CD4-positive, CD25-positive, alpha-beta regulatory T cell (primary cell): ENCODE data around the gene TRIM46. TPM values are rescaled to one million over a fixed set of nuclear protein-coding genes. Genes with fewer than 3 reads are reported as not detected.

Experiments used
- ATAC-seq, 2 donors: fragments of 150-1000 bp; cut with Tn5 transposase; one replicate each; pipeline ENCODE4 v1.10.0; 2021; ENCODE audit warnings: low read depth in 2 of 2, moderate number of reproducible peaks in 2 of 2, moderate library complexity in 1 of 2
- DNase-seq, 3 donors: peaks; one replicate each; pipeline versions ENCODE4 v3.0.0 to v3.0.0-alpha.2; 2012 to 2022; ENCODE audit warnings: mixed read lengths in 1 of 3
- H3K27ac ChIP-seq: one replicate; pipeline ENCODE4 v1.7.0; 2013; ENCODE audit warnings: mild to moderate bottlenecking, low read length; ENCODE audit not compliant: insufficient read depth, poor library complexity, severe bottlenecking
- H3K27me3 ChIP-seq: one replicate; pipeline ENCODE4 v1.7.0; 2013; ENCODE audit warnings: low read length; ENCODE audit not compliant: control insufficient read depth, insufficient read depth
- H3K36me3 ChIP-seq: one replicate; pipeline ENCODE4 v1.7.0; 2013; ENCODE audit warnings: mild to moderate bottlenecking, low read length, moderate library complexity; ENCODE audit not compliant: control insufficient read depth, insufficient read depth
- H3K4me1 ChIP-seq: 2 replicates; pipeline ENCODE4 v1.7.0; 2013; ENCODE audit warnings: mild to moderate bottlenecking, low read length; ENCODE audit not compliant: insufficient read depth, control insufficient read depth, poor library complexity, severe bottlenecking
- H3K4me3 ChIP-seq: one replicate; pipeline ENCODE4 v1.7.0; 2013; ENCODE audit warnings: low read depth, mild to moderate bottlenecking, low read length, moderate library complexity
- H3K9me3 ChIP-seq, 2 experiments: 1 replicate in 1 of 2; 2 replicates in 1 of 2; pipeline ENCODE4 v1.7.0; 2013; ENCODE audit warnings: low read length in 2 of 2, mild to moderate bottlenecking in 1 of 2, moderate library complexity in 1 of 2; ENCODE audit not compliant: control insufficient read depth in 2 of 2
- H3K27ac Mint-ChIP-seq, 3 donors: one replicate each; pipeline ENCODE4 v1.8.0; 2020 to 2022; ENCODE audit warnings: mild to moderate bottlenecking in 3 of 3, mixed read lengths in 3 of 3, moderate library complexity in 2 of 3
- H3K27me3 Mint-ChIP-seq: one replicate; pipeline ENCODE4 v1.8.0; 2022; ENCODE audit warnings: mild to moderate bottlenecking, mixed read lengths
- H3K36me3 Mint-ChIP-seq: one replicate; pipeline ENCODE4 v1.8.0; 2020; ENCODE audit warnings: mixed read lengths
- H3K4me1 Mint-ChIP-seq, 4 donors: one replicate each; pipeline ENCODE4 v1.8.0; 2020 to 2022; ENCODE audit warnings: mixed read lengths in 4 of 4, mild to moderate bottlenecking in 1 of 4
- H3K4me3 Mint-ChIP-seq, 4 donors: one replicate each; pipeline ENCODE4 v1.8.0; 2020 to 2022; ENCODE audit warnings: mild to moderate bottlenecking in 4 of 4, mixed read lengths in 4 of 4, moderate library complexity in 3 of 4
- H3K9me3 Mint-ChIP-seq, 7 donors: one replicate each; pipeline ENCODE4 v1.8.0; 2020 to 2022; ENCODE audit warnings: mixed read lengths in 7 of 7, mild to moderate bottlenecking in 3 of 7, moderate library complexity in 2 of 7
- polyA plus RNA-seq, 4 donors: library from polyadenylated mRNA; unstranded; fragments of 300-500 nt; fragmentation: Illumina TruSeq; gene quantifications; one replicate each; pipeline ENCODE4 v1.2.3, GENCODE V29; 2021
- total RNA-seq: library from RNA; stranded (reverse); gene quantifications from one replicate; pipeline ENCODE4 v1.2.3, GENCODE V29; 2022

TRIM46 gene
- total and polyA plus RNA-seq, 5 donors from 2014 or later = 0.44 to 6.1 (median 1.1) TPM

DNA sequence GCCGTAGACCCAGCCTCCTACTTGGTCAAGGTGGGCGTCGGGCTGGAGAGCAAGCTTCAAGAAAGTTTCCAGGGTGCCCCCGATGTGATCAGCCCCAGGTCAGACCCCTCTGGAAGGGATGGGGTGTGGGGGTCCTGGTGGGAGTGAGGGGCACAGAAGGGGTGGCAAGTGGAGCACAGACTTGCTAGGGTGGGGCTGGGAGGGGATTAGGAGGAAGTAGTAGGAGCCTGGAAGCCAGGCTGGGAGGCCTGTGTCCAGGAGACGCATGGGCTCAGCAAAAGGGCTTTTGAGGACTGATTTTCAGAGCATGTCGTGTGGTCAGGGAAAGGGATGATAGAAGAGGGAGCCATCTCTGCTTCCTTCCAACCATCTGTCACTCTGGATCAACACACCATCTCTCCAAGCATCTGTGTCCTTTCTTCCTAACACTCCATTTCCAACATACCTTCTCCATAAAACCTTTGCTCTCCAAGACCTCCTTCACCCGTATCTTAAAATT lies 8.5 kb downstream of the TRIM46 start:
- Histone ChIP-seq H3K27ac (no peak overlapping the region), H3K36me3 (peaks cover 11% of the 10 kb centered on the region), H3K4me3 (no peak overlapping the region), H3K27me3 (no peaks in the 10 kb centered on the region), H3K9me3 (no peaks in the 10 kb centered on the region), H3K4me1 (no peaks in the 10 kb centered on the region)
- no peaks in the 10 kb centered on the region for H3K27me3 Mint-ChIP-seq
- peaks cover 9% of the 10 kb centered on the region for H3K36me3 Mint-ChIP-seq
- no peak overlapping the region for H3K27ac Mint-ChIP-seq
- peak overlapping the region in 1 of 4 donors; percentile 38 for H3K4me3 Mint-ChIP-seq
- H3K9me3 Mint-ChIP-seq = no peaks in the 10 kb centered on the region
- DNase-seq (no peak), ATAC-seq (no peak)
- H3K4me1 Mint-ChIP-seq = peaks cover 0 to under 1% (median 0%) of the 10 kb centered on the region in 4 donors

DNA sequence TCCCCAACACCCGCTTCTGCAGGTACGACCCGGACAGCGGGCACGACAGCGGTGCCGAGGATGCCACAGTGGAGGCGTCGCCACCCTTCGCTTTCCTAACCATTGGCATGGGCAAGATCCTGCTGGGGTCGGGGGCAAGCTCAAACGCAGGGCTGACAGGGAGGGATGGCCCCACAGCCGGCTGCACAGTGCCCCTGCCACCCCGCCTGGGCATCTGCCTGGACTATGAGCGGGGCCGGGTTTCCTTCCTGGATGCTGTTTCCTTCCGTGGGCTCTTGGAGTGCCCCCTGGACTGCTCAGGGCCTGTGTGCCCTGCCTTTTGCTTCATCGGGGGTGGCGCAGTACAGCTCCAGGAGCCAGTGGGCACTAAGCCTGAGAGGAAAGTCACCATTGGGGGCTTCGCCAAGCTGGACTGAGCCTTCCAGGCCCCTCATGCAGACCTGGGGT lies 10.1 kb downstream of the TRIM46 start:
- no peaks in the 10 kb centered on the region for H3K27me3 ChIP-seq
- H3K27ac Mint-ChIP-seq = peak overlapping the region in 1 of 3 donors; percentile 6
- H3K4me1 Mint-ChIP-seq = peaks cover 0 to 8% (median 5%) of the 10 kb centered on the region in 4 donors
- H3K36me3 Mint-ChIP-seq = peaks cover 13% of the 10 kb centered on the region
- no peak for DNase-seq
- H3K4me3 ChIP-seq = no peak overlapping the region
- H3K4me3 Mint-ChIP-seq = no peak overlapping the region
- no peak overlapping the region for H3K27ac ChIP-seq
- no peak for ATAC-seq
- no peaks in the 10 kb centered on the region for H3K4me1 ChIP-seq
- H3K27me3 Mint-ChIP-seq = no peaks in the 10 kb centered on the region
- peaks cover 5% of the 10 kb centered on the region for H3K36me3 ChIP-seq
- no peaks in the 10 kb centered on the region for H3K9me3 ChIP-seq
- H3K9me3 Mint-ChIP-seq = no peaks in the 10 kb centered on the region

DNA sequence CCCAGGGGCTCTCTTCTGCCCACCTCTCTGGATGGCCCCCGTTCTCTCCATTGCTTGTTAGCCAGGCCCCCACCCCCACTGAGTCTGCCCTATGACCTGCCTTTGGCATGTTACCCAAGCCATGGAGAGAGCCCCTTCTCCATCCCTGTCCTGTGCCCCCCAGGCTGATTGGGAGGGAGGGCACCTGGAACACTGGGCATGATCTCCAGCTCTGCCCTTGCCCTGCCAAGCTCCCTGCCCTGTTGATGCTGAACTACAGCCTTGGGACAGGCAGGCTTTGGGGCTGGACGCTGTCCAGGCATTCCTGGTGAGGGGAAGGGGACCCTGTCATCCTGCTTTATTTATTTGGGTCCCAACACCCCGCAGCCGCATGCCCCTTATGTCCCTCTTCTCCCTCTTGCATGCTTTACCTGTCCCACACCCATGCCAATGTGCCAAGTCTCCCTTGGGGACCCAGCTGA lies 10.7 kb downstream of the TRIM46 start:
- H3K4me1 Mint-ChIP-seq = peaks cover 0 to 8% (median 5%) of the 10 kb centered on the region in 4 donors
- Histone ChIP-seq H3K4me3 (no peak overlapping the region), H3K27ac (no peak overlapping the region), H3K4me1 (no peaks in the 10 kb centered on the region), H3K27me3 (no peaks in the 10 kb centered on the region), H3K36me3 (peaks cover 4% of the 10 kb centered on the region), H3K9me3 (no peaks in the 10 kb centered on the region)
- peaks cover 10% of the 10 kb centered on the region for H3K36me3 Mint-ChIP-seq
- no peak overlapping the region for H3K27ac Mint-ChIP-seq
- ATAC-seq (no peak), DNase-seq (no peak)
- H3K9me3 Mint-ChIP-seq = no peaks in the 10 kb centered on the region
- no peaks in the 10 kb centered on the region for H3K27me3 Mint-ChIP-seq
- H3K4me3 Mint-ChIP-seq = peak overlapping the region in 1 of 4 donors; percentile 52

DNA sequence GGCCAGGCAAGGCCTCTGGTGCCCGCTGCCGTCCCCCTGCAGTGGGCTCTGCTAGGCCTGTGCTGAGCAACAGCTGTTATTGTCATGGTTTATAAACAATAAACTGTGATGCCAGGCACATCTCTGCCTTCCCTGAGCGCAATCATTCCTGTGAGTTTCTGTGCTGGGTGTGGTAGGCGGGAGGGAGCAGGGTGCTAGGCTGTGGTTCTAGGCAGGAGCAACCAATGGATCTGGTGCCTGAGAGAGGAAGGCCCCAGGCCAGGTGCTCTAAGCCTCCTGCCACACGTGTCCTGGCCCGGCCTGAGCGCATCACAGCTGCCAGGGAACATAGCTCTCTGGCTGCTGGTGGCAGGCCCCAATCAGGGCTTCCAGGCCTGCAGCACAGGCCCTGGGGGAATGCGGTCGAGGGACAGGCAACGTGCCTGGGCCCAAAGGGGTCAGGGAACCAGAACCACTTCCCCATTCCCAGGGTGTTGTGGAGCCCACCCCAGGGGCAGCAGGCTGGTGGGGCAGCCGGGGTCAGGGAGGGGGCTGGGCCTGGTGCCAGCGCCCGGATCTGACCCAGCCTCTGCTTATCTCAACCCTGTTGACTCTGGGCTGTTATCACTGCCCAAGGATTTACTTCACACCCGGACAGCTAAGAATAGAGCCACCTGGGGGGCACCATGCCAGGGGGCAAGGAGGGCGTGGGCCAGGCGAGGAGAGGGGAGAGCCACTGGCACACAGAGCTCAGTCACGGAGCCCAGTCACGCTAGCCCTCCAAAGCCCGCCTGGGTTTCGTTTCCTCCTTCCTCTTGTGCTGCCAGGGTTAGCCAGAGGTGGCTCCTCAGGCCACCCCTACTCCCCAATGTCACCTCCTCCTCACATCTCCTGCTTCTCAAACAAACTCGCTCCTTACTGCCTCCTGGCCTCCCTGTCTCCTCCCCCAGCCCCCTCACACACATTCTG lies 11.5 kb downstream of the TRIM46 start:
- no peaks in the 10 kb centered on the region for H3K4me1 ChIP-seq
- H3K9me3 ChIP-seq = no peaks in the 10 kb centered on the region
- H3K4me3 ChIP-seq = no peak overlapping the region
- peak overlapping the region in 1 of 4 donors; percentile 52 for H3K4me3 Mint-ChIP-seq
- no peak overlapping the region for H3K27ac Mint-ChIP-seq
- H3K36me3 ChIP-seq = no peaks in the 10 kb centered on the region
- peaks cover 10% of the 10 kb centered on the region for H3K36me3 Mint-ChIP-seq
- H3K27ac ChIP-seq = no peak overlapping the region
- no peak for DNase-seq
- H3K27me3 ChIP-seq = no peaks in the 10 kb centered on the region
- no peaks in the 10 kb centered on the region for H3K27me3 Mint-ChIP-seq
- no peaks in the 10 kb centered on the region for H3K9me3 Mint-ChIP-seq
- peak in 1 of 2 donors; percentile 52 for ATAC-seq
- peaks cover 0 to 8% (median 5%) of the 10 kb centered on the region in 4 donors for H3K4me1 Mint-ChIP-seq

DNA sequence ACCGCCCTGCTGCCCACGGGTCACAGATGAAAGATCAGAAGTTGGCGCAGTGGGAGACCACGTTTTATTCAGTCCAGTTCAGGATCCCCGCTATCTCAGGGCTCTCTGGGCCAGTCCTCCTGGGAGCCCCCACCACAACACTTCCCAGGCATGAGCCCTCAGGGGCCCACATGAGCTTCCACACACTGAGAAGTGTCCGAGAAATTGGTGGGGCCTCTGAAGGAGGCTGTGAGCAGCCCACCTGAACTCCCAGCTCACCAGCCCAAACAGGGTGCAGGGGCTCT lies 12.1 kb downstream of the TRIM46 start:
- no peak overlapping the region for H3K27ac ChIP-seq
- Mint-ChIP-seq H3K4me1 (peaks cover 0 to 8% (median 5%) of the 10 kb centered on the region in 4 donors), H3K4me3 (no peak overlapping the region), H3K27me3 (no peaks in the 10 kb centered on the region), H3K27ac (no peak overlapping the region), H3K9me3 (no peaks in the 10 kb centered on the region), H3K36me3 (peaks cover 10% of the 10 kb centered on the region)
- no peak for DNase-seq
- no peaks in the 10 kb centered on the region for H3K36me3 ChIP-seq
- no peak for ATAC-seq
- no peaks in the 10 kb centered on the region for H3K27me3 ChIP-seq
- H3K9me3 ChIP-seq = no peaks in the 10 kb centered on the region
- H3K4me3 ChIP-seq = no peak overlapping the region
- no peaks in the 10 kb centered on the region for H3K4me1 ChIP-seq

DNA sequence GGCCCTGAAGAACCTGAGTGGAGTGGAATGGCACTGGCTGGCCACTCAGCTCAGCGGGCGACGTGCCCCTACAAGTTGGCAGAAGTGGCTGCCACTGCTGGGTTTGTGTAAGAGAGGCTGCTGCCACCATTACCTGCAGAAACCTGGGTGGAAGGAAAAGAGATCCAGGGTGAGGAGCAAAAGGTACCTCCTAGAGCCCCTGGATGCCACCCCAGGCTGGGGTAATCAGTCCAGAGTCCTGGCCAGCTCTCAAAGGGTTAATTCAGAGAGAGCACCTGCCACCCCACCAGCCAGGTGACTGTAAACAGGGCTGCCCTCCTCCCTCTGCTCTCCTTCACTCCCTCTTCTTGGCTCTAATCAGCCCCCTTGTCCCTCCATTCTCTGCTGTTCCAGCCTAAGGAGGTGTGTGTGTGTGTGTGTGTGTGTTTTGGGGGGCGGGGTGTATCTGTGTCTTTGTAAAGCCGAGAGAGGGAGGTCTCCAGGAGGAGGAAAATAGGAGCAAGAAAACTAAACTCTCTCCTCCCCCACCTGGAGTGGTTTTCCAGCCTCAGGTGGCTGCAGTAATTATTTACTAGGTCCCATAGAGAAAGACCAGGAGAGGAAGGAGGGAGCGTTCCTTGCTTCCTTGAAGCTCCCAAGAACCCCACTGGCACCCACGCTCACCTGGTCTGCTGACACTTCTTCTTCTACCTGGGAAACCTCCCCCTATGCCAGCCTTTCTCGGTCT lies 12.6 kb downstream of the TRIM46 start:
- H3K36me3 ChIP-seq = no peaks in the 10 kb centered on the region
- H3K4me3 Mint-ChIP-seq = peak overlapping the region in 1 of 4 donors; percentile 10
- no peaks in the 10 kb centered on the region for H3K4me1 ChIP-seq
- DNase-seq = no peak
- H3K4me3 ChIP-seq = no peak overlapping the region
- H3K9me3 Mint-ChIP-seq = no peaks in the 10 kb centered on the region
- peaks cover 0 to 8% (median 5%) of the 10 kb centered on the region in 4 donors for H3K4me1 Mint-ChIP-seq
- no peaks in the 10 kb centered on the region for H3K27me3 Mint-ChIP-seq
- no peak overlapping the region for H3K27ac ChIP-seq
- no peaks in the 10 kb centered on the region for H3K9me3 ChIP-seq
- H3K36me3 Mint-ChIP-seq = peaks cover 10% of the 10 kb centered on the region
- H3K27me3 ChIP-seq = no peaks in the 10 kb centered on the region
- no peak for ATAC-seq
- no peak overlapping the region for H3K27ac Mint-ChIP-seq

DNA sequence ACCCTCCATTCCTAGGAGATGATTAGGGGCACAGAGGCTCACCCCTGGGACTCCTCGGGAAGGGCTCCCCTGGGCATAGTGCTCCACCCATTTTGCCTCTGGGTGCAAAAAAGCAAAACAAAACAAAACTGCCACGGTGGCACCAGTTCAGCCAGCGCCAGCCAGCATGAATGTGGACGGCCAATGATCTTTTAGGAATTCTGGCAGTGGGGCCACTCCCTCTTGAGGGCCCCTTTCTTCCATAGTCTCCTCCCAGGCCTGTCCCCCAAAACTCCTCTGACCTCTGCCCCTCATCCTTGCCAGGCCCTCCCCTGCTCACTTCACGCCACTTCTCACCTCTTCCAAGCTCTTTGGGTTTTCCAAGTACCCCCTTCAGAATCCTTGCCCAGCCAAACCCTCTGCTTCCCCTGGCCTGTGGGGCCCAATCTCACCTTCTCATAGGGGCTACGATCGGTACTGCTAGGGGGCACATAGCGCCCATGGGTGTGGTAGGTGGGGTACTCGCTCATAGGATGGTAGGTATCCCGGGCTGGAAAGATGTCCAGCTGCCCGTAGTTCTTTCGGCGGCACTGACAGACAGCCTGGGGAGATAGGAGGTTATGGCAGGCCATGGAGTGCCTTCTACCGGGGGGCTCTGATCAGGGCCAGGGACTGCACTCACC lies 13.3 kb downstream of the TRIM46 start:
- peaks cover 0 to 8% (median 5%) of the 10 kb centered on the region in 4 donors for H3K4me1 Mint-ChIP-seq
- H3K36me3 Mint-ChIP-seq = peaks cover 10% of the 10 kb centered on the region
- no peaks in the 10 kb centered on the region for H3K27me3 Mint-ChIP-seq
- Histone ChIP-seq H3K27me3 (no peaks in the 10 kb centered on the region), H3K36me3 (no peaks in the 10 kb centered on the region), H3K9me3 (no peaks in the 10 kb centered on the region), H3K4me3 (no peak overlapping the region), H3K27ac (no peak overlapping the region), H3K4me1 (no peaks in the 10 kb centered on the region)
- DNase-seq = no peak
- no peaks in the 10 kb centered on the region for H3K9me3 Mint-ChIP-seq
- ATAC-seq = no peak
- peak overlapping the region in 1 of 4 donors; percentile 10 for H3K4me3 Mint-ChIP-seq
- H3K27ac Mint-ChIP-seq = peak overlapping the region in 1 of 3 donors; percentile 20
